ENCODE measurements around the gene AGRN. TPM values are rescaled to one million over a fixed set of nuclear protein-coding genes. Genes with fewer than 3 reads are reported as not detected.
A peak's percentile ranks its signal among the peaks of the same experiment; 100 is the strongest.

The AGRN gene
- total RNA-seq, 1 experiment from 2014 or later: 175 TPM

DNA sequence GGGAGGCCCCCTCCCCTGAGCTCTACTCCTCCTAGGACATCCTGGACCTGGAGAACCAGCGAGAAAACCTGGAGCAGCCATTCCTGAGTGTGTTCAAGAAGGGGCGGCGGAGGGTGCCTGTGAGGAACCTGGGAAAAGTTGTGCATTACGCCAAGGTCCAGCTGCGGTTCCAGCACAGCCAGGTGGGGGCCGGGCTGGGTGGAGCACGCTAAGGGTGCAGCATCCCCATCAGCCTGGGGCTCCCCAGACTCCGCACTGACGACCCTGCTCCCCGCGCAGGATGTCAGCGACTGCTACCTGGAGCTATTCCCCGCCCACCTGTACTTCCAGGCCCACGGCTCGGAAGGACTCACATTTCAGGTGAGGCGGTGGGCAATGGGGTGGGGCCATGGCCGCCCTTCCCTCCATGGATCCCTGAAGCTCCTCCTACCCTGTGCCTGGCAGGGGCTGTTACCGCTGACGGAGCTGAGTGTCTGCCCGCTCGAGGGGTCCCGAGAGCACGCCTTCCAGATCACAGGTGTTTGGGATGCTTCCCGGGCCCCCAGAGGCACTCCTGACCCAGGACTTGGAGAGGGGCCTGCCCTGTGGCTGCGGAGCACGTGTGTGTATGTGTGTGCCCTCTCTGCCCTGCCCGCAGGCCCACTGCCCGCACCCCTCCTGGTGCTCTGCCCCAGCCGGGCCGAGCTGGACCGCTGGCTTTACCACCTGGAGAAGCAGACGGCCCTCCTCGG lies 49.5 kb upstream of the AGRN start:
- DNase-seq: peak; percentile 74
- H4K8ac ChIP-seq (replicated peaks; ENCODE audit: insufficient read length, low read depth, low read length): no peak overlapping the region
- H2BK12ac ChIP-seq (ENCODE audit: insufficient read length, low read depth, low read length): no peak overlapping the region
- H3K4me1 Mint-ChIP-seq: peaks cover 0 to 3% of the 10 kb centered on the region in 2 experiments; a peak in 2 of 4 replicates
- H3K4me2 ChIP-seq (ENCODE audit: insufficient read depth, insufficient read length, low read length): no peak overlapping the region
- no peak overlapping the region for H2BK20ac ChIP-seq (ENCODE audit: low read depth, low read length, poor library complexity, severe bottlenecking)
- H3T11ph ChIP-seq (ENCODE audit: low read length): no peak overlapping the region
- no peaks in the 10 kb centered on the region for H4K20me1 ChIP-seq (ENCODE audit: control insufficient read depth, insufficient read depth, insufficient read length)
- H2BK15ac ChIP-seq (ENCODE audit: low read depth, low read length): no peak overlapping the region
- H3K23ac ChIP-seq (ENCODE audit: insufficient read length, low read depth, low read length): no peak overlapping the region
- no peaks in the 10 kb centered on the region for H3K79me1 ChIP-seq (ENCODE audit: insufficient read depth, low read depth, low read length, poor library complexity, severe bottlenecking)
- no peaks in the 10 kb centered on the region for H3K79me2 ChIP-seq (ENCODE audit: insufficient read depth, low read length)
- peaks cover 11% of the 10 kb centered on the region; the same call in 1 of the 2 replicates for H3K27me3 ChIP-seq (ENCODE audit: insufficient read depth, low read length)
- no peak overlapping the region for H3K27ac ChIP-seq (ENCODE audit: insufficient read length, low read depth, low read length)
- no peak overlapping the region for H2BK120ac ChIP-seq (ENCODE audit: low read depth, low read length, poor library complexity, severe bottlenecking)
- no CpG with 5 or more reads among the region's 33 CpGs for WGBS (ENCODE audit: extremely low coverage, insufficient read length, low lambda C conversion rate)
- no peak overlapping the region for H3K9ac ChIP-seq (ENCODE audit: extremely low read depth, insufficient read length, low read length)
- H3K56ac ChIP-seq (ENCODE audit: insufficient read length, low read depth, low read length): no peak overlapping the region
- no peak overlapping the region for H2AFZ ChIP-seq (ENCODE audit: low read length)
- no peak overlapping the region for H3K18ac ChIP-seq (ENCODE audit: insufficient read length, low read depth, low read length)
- TF ChIP-seq CTCF (conservative IDR thresholded peaks at IDR 0.05): no peak
- no peak overlapping the region for H2AK5ac ChIP-seq (ENCODE audit: insufficient read length, low read length)
- no peak overlapping the region for H3K27ac Mint-ChIP-seq
- H2BK5ac ChIP-seq (ENCODE audit: insufficient read length, low read length): no peak overlapping the region
- no peak overlapping the region for H4K91ac ChIP-seq (ENCODE audit: insufficient read length, low read depth, low read length)
- H3K23me2 ChIP-seq (ENCODE audit: insufficient read length, low read depth, low read length, poor library complexity, severe bottlenecking): peaks cover 9% of the 10 kb centered on the region
- no peak overlapping the region for H3K4me3 Mint-ChIP-seq
- H3K9me3 ChIP-seq (ENCODE audit: control insufficient read depth, low read depth, low read length): no peaks in the 10 kb centered on the region
- H3K36me3 Mint-ChIP-seq (ENCODE audit: insufficient read depth in 1 of 3, low read depth in 3 of 3): peaks cover 0 to 3% (median 3%) of the 10 kb centered on the region in 3 experiments; a peak in 2 of 7 replicates
- peaks cover 61% of the 10 kb centered on the region for H3K27me3 Mint-ChIP-seq (ENCODE audit: low read depth)
- peaks cover 3 to 4% of the 10 kb centered on the region in 2 experiments; a peak in 3 of 5 replicates for H3K9me3 Mint-ChIP-seq
- H3K14ac ChIP-seq (ENCODE audit: insufficient read depth, low read length): no peak overlapping the region; the same call in 1 of the 2 replicates
- no peak overlapping the region for H4K5ac ChIP-seq (ENCODE audit: insufficient read length, low read depth, low read length)
- no peak overlapping the region for H3K4ac ChIP-seq (ENCODE audit: low read depth, low read length)
- H3K4me1 ChIP-seq (ENCODE audit: insufficient read depth, low read length): no peaks in the 10 kb centered on the region

Measured in H9 (cell line).